GM18511 (cell line): ENCODE measurements around the gene STPG3.
A peak's percentile ranks its signal among the peaks of the same experiment; 100 is the strongest.

ENCODE experiments used
- ATAC-seq: cut with Tn5 transposase; IDR thresholded peaks from one replicate; pipeline ENCODE4 v1.9.1; 2021; ENCODE audit warnings: mild to moderate bottlenecking, moderate library complexity; ENCODE audit not compliant: unreplicated experiment

Gene STPG3

DNA sequence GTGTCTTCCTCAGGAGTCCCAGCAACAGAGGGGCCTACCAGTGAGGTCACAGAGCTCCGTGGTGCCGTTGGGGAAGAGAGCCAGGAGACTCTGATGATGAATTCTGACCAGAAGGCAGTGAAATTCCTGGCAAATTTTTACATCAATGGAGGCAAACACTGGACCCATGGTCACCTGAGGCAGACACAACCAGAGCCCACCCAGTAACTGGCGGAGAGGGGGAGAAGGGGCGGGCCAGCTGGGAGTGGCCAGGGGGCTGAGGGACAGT is at the start of gene STPG3:
Gene STPG3 (plus strand): TSS at position 93 of the 268 bp plus-strand sequence. CDS start 1 bp downstream, at position 94.
- ATAC-seq: no peak

DNA sequence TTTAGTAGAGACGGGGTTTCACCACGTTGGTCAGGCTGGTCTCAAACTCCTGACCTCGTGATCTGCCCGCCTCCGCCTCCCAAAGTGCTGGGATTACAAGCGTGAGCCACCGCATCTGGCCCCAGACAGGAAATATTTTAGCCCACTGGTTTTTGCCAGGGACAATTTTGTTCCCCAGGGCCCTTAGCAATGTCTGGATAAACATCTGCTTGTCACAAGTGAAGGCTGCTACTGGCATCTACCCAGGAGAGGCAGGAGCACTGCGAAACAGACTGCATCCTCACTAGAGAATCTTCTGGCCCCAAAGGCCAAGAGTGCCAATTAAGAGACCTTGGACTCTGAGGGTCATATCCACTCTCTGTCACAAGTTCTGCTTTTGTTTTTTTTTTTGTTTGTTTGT is 48.1 kb upstream of the STPG3 start:
- no peak for ATAC-seq

DNA sequence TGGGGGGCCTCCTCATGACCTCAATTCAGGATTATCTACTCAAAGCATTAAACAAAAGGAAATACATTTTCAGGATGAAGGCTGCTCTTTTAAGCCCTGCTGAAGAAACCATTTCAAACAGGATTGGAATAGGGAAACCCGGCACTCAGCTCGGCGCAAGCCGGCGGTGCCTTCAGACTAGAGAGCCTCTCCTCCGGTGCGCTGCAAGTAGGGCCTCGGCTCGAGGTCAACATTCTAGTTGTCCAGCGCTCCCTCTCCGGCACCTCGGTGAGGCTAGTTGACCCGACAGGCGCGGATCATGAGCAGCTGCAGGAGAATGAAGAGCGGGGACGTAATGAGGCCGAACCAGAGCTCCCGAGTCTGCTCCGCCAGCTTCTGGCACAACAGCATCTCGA is 46.4 kb upstream of the STPG3 start:
- no peak for ATAC-seq

DNA sequence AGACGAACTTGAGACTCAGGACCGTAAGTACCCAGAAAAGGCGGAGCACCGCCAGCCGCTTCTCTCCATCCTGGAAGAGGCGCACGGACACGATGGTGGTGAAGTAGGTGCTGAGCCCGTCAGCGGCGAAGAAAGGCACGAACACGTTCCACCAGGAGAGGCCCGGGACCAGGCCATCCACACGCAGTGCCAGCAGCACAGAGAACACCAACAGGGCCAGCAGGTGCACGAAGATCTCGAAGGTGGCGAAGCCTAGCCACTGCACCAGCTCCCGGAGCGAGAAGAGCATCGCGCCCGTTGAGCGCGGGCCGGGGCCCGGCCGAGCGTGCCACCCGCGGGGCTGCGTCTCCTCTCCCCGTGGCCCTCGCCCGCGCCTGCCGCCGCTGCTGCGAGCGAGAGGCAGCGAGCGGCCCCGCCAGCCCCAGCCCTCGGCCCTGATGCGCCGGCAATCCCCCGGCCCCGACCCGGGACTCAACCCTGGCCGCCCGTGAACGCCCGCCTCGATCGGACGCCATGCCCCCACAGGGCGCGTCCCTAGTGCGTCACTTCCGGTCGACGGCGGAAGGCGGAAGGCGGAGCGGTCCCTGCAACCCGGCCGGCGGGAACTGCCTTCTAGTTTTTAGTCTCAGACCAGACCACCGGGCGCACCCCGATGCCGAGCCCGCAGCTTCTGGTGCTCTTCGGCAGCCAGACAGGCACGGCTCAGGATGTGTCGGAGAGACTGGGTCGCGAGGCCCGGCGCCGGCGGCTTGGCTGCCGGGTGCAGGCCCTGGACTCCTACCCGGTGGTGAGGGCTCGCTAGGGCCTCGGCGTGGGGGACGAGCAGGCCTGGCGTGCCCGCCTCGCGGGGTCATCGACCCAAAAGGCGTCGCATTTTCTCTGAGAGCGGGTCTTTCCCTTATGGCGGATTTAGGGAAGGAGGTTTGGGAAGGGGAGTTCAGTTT is 45.7 kb upstream of the STPG3 start, which contains the start of the genes NDOR1 and TMEM203:
Gene NDOR1 (plus strand): TSS at position 575 of the 944 bp plus-strand sequence. CDS start 78 bp downstream, at position 653.
Gene TMEM203 (minus strand): TSS at position 523 of the 944 bp plus-strand sequence. CDS start 234 bp downstream, at position 289.
- ATAC-seq: peak; percentile 47

DNA sequence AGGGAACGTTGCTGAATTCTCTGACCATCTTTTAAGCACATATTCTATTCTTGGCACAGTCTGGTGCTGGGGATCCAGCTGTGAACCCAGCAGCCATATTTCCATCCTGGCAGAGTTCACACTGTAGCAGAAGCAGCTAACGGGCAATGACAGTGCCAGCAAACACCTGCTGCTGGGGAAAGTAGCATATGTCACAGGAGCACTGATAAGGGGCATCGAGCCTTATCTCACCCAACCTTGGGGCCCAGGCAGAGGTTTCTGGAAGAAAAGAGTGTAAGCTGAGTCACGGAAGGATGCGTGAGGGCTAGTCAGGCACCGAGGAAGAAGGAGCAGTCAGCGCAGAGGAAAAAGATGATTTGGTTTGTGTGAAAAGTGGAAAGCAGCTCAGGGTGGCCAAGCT is 44.5 kb upstream of the STPG3 start:
- no peak for ATAC-seq

DNA sequence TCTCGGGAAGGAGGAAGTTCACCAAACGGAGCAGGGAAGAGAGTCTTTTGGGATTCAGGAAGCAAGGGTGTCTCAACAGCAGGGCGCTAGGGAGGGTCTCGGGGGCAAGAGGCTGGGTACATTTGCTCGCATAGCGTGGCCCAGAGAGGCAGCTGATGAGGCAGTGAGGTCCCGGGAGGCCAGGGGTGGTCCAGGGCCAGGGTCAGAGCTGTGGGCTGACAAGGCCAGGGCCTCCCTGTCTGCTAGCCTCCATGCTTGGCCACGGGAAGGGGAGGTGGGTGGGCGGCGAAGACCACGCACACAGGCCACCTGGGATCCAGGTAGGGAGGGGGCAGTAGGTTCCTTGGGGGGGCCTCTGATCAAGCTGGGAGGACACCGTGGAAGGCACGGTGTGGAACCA is 39.6 kb upstream of the STPG3 start:
- no peak for ATAC-seq

DNA sequence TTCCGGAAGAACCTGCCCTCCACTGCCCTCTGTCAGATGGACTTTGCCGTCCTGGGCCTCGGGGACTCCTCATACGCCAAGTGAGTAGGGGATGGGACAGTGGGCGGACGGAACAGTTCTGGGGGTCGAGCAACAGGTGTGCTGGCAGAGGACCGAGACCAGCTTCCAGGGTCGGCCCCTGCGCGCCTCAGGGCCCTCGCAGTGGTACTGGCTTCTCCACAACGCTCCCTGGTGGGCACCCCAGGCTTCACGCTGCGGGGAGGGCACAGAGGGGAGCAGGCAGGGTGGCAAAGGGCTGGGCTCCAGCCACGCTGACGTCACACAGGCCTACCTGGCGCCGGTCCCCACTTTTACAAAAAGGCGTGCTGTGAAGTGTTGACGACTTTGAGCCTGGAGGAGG is 38.6 kb upstream of the STPG3 start:
- ATAC-seq: no peak

DNA sequence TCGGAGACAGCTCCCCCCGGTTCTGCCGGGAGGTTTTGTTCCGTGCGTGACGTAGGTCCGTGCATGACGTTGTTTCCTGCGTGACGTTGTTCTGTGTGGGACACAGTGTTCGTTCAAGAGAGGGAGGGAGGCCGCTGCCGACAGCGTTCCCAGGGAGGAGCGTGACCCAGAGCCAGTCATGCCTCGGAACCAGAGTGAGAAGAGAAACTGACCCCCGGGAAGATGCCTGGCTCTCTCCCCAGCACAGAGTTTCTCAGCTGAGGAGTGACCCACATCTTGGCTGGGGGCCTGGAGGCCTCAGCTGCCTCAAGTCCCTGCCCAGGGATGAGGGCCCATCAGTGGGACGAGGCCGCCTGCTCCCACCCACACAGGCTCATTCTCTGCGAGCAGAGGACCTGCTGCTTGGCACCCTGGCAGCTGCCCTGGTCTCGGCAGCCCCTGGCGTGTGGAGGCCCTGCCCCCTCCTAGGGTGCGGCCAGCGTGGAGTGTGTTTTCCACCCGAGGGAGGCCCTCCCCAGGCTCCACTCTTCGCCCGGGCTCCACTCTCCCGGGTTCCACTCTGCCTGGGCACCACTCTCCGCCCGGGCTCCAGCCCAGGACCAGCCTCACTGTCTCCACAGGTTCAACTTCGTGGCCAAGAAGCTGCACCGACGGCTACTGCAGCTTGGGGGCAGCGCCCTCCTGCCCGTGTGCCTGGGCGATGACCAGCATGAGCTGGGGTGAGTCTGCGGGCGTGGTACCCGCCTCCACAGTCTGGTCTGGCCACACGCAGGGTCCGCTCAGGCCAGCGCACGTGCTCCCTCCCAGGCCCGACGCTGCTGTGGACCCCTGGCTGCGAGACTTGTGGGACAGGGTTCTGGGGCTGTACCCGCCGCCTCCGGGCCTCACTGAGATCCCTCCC is 37.7 kb upstream of the STPG3 start:
- ATAC-seq: no peak

DNA sequence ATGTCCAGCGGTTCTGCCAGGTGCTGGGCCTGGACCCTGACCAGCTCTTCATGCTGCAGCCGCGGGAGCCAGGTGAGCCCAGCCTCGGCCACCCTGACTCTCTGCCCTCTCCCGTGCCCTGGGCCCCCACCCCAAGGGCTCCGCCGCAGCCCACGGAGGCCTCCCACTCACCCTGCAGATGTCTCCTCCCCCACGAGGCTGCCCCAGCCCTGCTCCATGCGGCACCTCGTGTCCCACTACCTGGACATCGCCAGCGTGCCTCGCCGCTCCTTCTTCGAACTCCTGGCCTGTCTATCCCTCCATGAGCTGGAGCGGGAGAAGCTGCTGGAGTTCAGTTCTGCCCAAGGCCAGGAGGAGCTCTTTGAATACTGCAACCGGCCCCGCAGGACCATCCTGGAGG is 36.5 kb upstream of the STPG3 start:
- ATAC-seq: no peak

DNA sequence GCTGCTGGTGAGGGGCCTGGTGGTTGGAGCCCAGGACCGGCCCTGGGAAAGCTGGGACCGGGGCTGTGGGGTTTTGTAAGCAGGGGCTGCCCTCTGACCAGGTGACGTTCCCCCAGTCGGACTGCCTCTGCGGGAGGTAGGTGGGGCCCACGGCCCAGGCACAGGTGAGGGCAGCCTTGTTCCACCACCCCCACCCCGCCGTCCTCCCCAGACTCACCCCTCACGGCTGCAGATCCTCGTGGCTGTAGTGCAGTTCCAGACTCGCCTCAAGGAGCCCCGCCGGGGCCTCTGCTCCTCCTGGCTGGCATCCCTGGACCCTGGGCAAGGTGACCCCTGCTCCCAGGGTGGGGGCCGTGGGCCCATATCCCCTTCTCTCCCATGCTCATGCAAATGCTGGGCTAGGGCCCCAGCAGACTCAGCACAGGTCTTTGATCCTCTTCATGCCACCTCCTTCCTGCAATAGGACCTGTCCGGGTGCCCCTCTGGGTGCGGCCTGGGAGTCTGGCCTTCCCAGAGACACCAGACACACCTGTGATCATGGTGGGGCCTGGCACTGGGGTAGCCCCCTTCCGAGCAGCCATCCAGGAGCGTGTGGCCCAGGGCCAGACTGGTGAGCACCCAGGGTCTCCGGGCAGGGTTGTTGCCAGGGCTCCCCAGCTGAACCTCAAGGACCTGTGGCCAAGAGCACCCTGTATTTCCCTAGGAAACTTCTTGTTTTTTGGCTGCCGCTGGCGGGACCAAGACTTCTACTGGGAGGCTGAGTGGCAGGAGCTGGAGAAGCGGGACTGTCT is 35.7 kb upstream of the STPG3 start:
- ATAC-seq: no peak

DNA sequence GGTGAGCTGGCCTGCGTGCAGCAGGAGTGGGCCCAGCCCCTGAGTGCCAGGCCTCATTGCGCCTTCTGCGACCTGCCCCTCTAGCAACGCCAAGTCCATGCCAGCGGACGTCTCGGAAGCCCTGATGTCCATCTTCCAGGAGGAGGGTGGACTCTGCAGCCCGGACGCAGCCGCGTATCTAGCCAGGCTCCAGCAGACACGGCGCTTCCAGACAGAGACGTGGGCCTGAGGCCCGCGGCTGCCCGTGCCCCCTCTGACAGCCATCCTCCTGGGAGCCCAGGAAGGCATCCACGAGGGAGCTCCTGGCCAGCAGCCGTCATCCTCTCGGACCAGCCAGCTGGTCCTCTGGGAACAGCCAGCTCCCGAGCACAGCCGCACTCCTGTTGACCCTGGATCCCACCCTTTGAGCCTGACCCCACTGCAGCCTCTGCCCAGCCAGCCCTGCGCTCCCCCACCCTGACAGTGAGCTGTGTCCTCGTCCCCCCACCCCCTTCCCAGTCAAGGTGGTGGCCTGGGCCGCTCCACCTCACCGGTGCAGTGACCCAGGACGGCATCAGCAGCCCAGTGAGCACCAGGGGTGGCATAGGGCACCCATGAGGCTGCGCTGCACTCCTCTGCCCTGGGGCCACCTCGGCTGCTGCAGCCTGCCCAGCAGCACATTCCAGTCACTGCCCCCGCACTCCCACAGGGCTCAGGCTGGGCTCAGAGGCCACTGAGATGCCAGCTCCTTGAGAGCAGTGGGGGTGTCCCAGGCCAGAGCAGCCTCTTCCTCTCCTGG is 34.7 kb upstream of the STPG3 start:
- ATAC-seq: no peak

DNA sequence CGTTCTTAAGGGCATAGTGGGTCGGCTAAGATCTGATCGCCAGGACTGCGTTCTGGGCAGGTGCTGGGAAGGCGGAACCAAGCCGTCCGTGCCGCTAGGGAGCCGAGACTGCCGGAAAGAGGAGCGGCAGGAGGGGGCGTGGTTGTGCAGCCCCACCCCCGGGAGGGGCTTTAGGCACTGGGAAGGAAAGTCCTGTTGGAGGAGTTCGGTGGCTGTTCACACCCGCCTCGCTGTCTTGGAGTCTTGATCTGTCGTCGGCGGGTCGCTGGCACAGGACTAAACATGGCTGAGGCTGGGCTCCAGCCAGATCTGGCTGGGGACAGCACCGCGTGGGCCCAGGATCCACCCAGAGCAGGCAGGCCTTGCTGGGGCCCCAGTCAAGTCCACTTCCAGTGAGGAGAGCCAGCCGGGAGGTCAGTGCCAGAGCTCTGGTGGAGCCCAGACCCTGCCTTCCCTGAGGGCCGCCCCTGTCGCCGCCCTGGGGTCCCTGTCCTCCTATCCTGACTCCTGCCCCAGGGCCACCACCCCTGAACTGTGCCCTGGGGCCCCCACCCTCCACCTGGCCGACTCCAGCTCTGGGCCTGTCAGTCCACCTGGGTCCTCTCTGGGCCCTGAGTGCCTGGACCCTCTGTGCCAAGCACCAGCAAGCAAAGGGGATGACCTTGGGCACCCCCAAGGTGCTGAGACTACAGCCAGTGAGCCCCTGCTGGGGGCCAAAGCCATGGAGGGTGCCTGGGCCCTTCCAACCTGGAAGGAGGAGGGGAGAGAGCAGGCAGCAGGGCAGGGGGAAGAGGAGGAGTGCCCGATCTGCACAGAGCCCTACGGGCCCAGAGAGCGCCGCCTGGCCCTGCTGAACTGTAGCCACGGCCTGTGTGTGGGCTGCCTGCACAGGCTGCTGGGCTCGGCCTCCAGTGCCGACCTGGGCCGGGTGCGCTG is 33.5 kb upstream of the STPG3 start:
- no peak for ATAC-seq

DNA sequence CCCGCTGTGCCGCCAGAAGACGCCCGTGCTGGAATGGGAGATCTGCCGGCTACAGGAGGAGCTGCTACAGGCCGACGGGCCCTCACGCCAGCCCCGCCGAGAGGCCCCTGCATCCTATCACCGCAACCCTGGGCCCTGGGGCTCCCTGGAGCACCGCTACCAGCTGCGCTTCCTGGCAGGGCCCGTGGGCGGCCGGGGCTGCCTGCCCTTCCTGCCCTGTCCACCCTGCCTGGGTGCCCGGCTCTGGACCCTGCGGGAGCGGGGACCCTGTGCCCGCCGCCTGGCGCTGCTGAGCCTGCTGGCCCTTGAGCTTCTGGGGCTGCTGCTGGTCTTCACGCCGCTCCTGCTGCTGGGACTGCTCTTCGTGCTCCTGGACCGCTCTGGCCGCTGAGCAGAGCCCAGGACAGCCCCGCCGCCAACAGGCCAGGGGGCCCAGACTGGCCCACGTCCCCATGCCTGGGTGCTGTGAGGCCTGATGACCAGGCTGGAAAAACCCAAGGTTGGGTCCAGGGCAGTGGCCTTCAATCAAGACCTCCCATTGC is 32.8 kb upstream of the STPG3 start:
- ATAC-seq: no peak

DNA sequence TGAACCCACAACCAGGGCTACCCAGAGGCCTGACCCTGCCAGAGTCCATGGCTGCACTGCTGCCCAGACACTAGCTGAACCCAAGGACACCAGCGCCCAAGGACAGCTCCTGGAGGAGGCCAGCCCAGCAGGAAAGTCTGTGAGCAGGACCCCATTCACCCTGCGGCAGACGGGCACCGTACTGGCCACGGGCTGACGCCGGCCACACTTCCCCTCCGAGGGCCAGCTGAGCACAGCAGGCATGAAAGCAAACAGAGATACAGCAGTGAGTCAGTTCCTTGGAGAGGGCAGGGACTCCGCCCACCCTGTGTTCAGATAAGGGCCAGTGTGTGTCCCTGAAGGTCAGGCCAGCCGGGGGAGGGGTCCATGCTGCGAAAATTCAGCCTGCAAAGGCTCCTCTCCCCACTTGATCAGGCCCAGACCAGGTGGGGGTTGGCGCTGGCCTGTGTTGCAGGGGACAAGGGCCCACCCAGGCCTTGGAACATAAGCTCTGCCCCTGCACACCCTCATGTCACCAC is 32.3 kb upstream of the STPG3 start:
- ATAC-seq: no peak

DNA sequence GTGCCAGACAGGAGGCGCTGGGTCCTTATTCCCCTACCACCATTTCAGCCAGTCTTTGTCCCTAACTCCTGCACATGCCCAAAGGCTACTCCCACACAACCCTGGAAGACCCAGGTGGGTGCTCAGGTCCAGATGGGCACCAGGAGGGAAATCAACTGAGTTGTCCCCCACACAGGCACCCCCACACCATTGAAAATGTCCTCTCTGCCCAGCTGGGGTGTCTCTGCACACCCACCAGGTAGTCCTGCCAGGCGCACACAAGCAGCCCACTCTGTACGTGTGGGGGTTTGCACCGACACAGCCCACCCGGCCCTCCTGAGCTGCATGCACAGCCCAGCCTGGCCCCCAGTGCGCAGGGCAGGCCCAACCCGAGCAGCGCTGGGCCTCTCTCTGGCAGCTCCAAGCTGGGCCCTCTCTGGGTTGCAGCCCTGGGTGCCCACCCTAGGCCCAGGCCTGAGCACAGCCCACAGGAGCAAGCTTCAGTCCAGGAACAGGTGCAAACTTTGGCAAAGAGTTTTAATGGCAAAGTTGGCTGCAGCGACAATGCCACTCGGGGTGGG is 31.2 kb upstream of the STPG3 start:
- no peak for ATAC-seq

DNA sequence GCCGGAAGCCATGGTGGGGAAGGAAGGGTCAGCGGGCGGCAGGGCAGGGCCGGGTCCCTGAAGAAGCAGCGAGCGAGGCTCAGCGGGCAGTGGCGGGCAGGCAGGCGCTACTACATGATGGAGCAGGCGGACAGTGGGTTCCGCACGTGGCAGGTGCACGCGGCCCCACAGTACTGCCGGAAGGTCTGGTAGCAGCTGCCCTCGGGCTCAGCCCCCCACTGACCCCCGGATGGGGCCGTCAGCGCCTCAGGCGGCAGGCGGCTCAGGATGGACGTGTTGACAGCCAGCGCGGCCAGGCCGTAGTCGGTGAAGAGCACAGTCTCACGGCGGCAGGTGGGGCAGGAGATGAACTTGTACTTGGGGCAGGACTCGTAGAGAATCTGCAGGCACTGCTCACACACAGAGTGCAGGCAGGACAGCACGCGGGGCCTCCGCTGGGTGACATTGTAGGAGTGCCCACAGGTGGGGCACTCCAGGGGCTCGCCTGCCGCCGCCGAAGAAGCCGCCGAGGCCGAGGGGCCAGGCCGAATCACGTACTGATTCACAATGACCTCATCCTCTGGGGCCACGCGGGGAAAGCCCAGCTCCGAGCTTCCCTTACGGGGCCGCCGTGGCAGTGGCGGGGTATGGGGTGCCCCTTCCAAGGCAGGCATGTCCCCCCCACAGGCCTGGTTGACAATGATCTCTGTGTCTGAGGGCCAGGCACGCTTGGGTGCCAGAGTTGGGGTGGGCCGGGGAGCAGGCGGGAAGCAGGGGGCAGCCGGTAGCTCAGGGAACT is 30.6 kb upstream of the STPG3 start:
- ATAC-seq: no peak

DNA sequence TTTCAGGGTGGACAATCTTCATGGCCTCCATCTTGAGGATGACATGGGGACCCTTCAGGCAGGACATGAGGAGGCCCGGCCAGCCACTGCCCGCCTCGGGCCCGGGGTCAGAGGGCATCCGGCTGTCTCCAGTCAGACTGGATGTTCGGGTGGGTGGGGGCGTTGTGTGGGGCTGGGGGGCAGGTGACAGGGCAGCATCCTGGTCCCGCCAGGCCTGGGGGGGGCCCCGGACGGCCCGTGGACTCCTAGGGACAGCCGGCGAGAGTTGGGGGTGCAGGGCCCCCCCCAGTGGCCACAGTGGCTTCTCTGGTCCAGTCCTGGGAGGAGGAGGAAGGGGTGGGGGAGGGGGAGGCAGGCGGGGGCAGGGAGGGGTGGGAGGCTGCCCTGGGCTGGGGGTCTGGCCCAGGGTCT is 30.0 kb upstream of the STPG3 start:
- ATAC-seq: no peak
